Skeletal muscle satellite cell (primary cell): ENCODE data around the gene ANXA8L1.
"Not testable (repeated sequence)": the region's sequence is repeated elsewhere in the genome, so short reads cannot be mapped to it uniquely, and the experiment has no call there.

Source experiments
- H3K27me3 ChIP-seq: 2 replicates; pipeline ENCODE4 v1.7.0; 2013; ENCODE audit warnings: low read length; ENCODE audit not compliant: control insufficient read depth, insufficient read depth
- H3K36me3 ChIP-seq: 2 replicates; pipeline ENCODE4 v1.7.0; 2013; ENCODE audit warnings: mild to moderate bottlenecking, control low read depth, low read length; ENCODE audit not compliant: insufficient read depth
- H3K4me1 ChIP-seq: 2 replicates; pipeline ENCODE4 v1.7.0; 2013; ENCODE audit warnings: low read length; ENCODE audit not compliant: control insufficient read depth, insufficient read depth
- H3K4me2 ChIP-seq: 2 replicates; pipeline ENCODE4 v1.7.0; 2013; ENCODE audit warnings: mild to moderate bottlenecking, low read length
- H3K4me3 ChIP-seq: 2 replicates; pipeline ENCODE4 v1.7.0; 2013; ENCODE audit warnings: low read length
- H3K9ac ChIP-seq: 2 replicates; pipeline ENCODE4 v1.7.0; 2013; ENCODE audit warnings: mild to moderate bottlenecking, low read depth, low read length, moderate library complexity
- H3K9me3 ChIP-seq: replicated peaks from 2 replicates; pipeline ENCODE4 v1.7.0; 2013; ENCODE audit warnings: mild to moderate bottlenecking, control low read depth, low read length

The ANXA8L1 gene

DNA sequence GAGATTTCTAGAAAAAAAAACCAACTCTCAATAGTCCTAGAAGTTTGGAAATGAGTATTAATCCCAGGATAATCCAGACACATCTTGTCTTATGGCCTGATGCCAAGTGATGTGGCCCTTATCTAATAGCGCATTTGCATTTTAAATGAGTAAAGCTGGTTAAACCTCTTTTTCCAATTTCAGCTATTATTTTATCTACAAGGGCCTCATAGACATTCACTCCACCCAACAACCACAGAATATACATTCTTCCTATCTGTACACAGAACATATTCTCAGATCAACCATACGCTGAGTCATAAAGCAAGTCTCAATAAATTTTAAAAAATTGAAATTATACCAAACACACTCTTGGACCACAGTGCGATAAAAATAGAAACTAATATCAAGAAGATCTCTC is 34.0 kb downstream of the ANXA8L1 start:
- not testable (repeated sequence) for H3K27me3 ChIP-seq, H3K36me3 ChIP-seq, H3K9ac ChIP-seq, H3K9me3 ChIP-seq, H3K4me1 ChIP-seq, H3K4me2 ChIP-seq, H3K4me3 ChIP-seq

DNA sequence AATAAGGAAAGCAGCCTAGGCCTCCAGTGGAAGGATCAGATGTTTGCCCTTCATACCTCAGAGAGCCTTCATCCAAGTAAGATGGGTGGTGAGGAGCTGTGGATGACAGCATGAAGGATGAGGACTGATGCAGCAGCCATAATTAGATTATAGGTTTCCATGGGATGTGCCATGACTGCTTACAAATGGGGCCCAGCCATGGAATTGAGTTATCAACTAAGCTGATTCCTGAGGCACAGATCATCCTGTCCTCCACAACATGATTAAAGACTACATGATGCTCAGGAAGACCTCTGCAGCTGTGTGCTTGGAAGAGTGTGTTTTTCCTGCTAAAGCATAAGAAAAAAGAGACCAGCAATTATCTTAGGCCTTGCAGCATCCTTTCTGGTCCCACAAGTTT is 35.5 kb downstream of the ANXA8L1 start:
- H3K36me3 ChIP-seq, H3K4me2 ChIP-seq: not testable (repeated sequence)

DNA sequence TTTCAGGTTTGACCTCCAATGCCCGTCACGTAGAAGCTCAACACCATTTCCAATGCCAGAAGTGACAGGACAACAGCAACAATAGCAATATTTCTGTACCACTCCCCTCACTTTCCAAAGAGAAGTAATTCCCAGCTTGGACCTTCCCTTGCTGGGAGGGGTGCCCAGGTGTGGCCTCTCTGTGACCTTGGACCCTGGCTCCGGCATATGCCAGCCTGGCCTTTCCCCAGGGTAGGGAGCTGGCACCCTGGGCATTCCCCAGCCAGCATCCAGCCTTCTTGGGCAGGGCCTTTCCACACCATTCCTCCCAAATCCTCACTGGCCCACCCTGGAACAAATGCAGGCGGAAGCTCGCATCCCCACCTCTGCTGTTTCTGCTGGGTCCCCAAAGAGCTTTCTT is 37.1 kb downstream of the ANXA8L1 start:
- H3K4me2 ChIP-seq, H3K9ac ChIP-seq, H3K4me3 ChIP-seq, H3K9me3 ChIP-seq, H3K36me3 ChIP-seq, H3K27me3 ChIP-seq, H3K4me1 ChIP-seq: not testable (repeated sequence)

More for the DNA sequence above, 35.5 kb downstream of the ANXA8L1 start:
- not testable (repeated sequence) for H3K9ac ChIP-seq, H3K4me1 ChIP-seq, H3K9me3 ChIP-seq, H3K27me3 ChIP-seq, H3K4me3 ChIP-seq

DNA sequence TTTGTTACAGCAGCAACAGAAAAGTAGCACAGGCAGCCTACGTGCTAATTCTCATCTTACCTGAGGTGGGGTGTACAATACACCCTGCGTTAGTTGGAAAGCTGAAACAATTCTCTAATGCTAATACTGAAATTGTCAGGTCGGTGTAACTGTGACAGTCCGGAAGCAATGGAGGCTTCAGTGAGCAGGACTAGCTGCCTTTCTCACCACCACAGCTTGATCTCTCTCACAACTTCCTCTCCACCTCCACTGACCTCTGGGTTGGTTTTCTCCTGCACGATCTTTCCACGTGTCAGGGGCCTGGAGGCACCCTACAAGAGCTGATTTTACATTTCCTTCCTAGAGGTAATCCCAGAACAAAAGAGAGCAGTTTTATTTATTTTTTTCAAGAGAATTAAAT is 39.7 kb downstream of the ANXA8L1 start:
- not testable (repeated sequence) for H3K4me3 ChIP-seq, H3K9ac ChIP-seq, H3K27me3 ChIP-seq, H3K4me2 ChIP-seq, H3K4me1 ChIP-seq, H3K9me3 ChIP-seq, H3K36me3 ChIP-seq

DNA sequence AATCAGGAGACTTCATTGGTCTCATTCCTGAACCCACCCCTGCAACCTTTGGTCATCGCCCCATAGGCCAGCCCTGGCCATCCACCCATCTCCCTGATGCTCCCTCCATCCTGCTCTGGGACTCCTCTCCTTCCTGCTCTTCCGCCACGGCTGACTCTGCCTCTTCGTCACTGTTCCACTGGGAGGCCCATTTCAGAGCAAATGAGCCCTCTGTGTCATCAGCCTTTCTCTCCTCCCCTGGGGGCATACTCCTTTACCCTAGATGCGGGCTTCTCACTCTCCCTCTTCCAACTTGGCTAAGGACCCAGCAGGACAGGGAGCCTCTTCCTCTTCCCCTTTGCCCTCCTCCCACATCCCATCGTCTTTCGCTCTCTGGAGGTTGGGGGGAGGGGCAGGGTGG is 42.7 kb downstream of the ANXA8L1 start:
- not testable (repeated sequence) for H3K9ac ChIP-seq, H3K4me3 ChIP-seq, H3K27me3 ChIP-seq, H3K4me1 ChIP-seq, H3K4me2 ChIP-seq, H3K36me3 ChIP-seq, H3K9me3 ChIP-seq

DNA sequence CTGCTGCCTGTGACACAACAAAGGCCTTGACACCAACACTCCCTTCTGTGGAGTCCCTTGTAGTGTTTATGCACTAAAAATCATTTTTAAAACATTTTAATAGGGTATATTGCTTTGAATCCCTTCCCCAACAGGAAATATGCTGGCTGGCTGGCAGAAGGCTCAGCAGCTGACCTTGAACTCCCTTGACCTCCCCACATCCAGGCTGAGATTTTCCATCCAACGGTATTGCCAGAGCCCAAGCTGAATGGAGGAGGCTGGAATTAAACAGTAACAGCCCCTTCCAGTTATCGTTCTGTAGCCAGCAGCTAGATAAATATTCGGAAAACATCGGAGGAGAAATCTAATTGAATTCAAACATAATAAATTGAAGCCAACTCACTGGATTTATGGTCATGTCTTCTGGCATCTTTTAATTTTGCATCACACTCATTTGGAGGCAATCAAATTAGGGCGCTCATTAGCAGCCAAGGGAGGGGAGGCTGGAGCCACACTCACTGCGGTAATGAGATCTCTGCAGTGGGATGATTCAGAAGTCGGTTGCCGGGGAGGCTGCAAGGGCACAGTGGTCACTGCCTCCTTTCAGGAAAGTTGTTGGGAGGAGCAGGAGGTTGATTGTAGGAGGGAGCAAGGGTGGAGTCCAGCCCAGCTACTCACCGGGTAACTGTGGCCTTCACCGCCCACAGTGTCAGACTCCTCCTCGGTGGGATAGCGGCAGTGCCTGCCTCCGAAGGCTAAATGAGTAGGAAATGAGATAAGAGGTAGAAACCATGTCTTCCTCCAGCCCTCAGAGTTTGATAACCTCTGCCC is 44.2 kb downstream of the ANXA8L1 start:
- H3K9me3 ChIP-seq, H3K9ac ChIP-seq: not testable (repeated sequence)

DNA sequence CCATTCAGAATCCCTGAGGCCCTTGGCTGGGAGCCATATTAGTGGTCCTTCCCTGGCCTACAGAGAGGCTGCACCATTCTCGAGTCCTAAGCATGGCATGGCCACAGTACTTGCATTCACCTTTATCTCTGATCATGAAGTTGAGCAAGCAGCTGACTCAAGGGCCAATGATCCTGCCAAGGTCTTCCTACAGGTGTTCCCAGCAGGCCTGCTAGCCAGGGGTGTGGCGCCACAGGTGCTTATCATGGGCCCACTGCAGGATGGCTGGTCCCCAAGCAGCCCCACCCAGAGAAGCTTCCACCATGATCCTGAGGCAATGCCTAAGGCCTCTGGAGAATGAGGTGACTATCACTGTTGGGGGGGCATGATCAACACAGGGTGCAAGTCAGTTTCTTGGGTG is 48.0 kb downstream of the ANXA8L1 start:
- not testable (repeated sequence) for H3K36me3 ChIP-seq, H3K27me3 ChIP-seq, H3K4me3 ChIP-seq, H3K4me2 ChIP-seq, H3K4me1 ChIP-seq, H3K9ac ChIP-seq, H3K9me3 ChIP-seq

More for the DNA sequence above, 44.2 kb downstream of the ANXA8L1 start:
- not testable (repeated sequence) for H3K36me3 ChIP-seq, H3K4me3 ChIP-seq, H3K4me1 ChIP-seq, H3K27me3 ChIP-seq, H3K4me2 ChIP-seq

DNA sequence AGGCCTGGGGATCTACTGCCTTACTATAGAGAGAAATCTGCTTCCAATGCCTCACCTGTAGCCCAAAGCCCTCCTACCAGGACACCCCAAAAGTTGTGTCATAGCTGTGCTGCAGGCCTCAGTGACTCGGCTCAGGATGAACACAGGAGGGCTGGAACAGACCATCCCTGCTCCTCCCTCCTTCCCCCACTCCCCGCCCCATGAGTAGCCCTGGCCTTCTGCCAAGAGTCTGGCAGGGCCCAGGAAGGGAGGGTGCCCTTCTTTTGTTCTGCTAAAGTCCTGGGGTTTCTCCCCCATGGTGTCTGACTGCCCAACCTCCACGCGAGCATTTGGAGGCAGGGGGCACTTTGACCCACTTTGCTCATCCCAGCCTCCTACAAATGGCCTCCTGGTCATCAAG is 65.4 kb downstream of the ANXA8L1 start:
- not testable (repeated sequence) for H3K4me3 ChIP-seq, H3K4me1 ChIP-seq, H3K9ac ChIP-seq, H3K36me3 ChIP-seq, H3K27me3 ChIP-seq, H3K9me3 ChIP-seq, H3K4me2 ChIP-seq
